WERI-Rb-1 (cell line): Measurements from ENCODE around the gene MT3.
"Not testable (repeated sequence)": the region's sequence is repeated elsewhere in the genome, so short reads cannot be mapped to it uniquely, and the experiment has no call there.

ENCODE experiments used
- DNase-seq: peaks from one replicate; pipeline ENCODE4 v3.0.0-alpha.2; 2020
- H3K27ac ChIP-seq: fragments of 250-450 bp; sonication (Bioruptor Pico); 2 replicates; pipeline ENCODE4 v1.5.1; 2020; ENCODE audit warnings: mild to moderate bottlenecking, moderate library complexity
- H3K27me3 ChIP-seq: fragments of 250-450 bp; sonication (Bioruptor Pico); 2 replicates; pipeline ENCODE4 v1.5.1; 2021; ENCODE audit warnings: mild to moderate bottlenecking, low read depth, moderate library complexity; ENCODE audit not compliant: insufficient read depth, severe bottlenecking
- H3K36me3 ChIP-seq: fragments of 250-450 bp; sonication (Bioruptor Pico); 2 replicates; pipeline ENCODE4 v1.5.1; 2020; ENCODE audit warnings: mild to moderate bottlenecking, moderate library complexity
- H3K4me3 ChIP-seq: 2 replicates; pipeline ENCODE4 v1.5.1; 2011; ENCODE audit warnings: low read depth, mild to moderate bottlenecking, control low read depth, low read length
- H3K9me3 ChIP-seq: fragments of 250-450 bp; sonication (Bioruptor Pico); 2 replicates; pipeline ENCODE4 v1.5.1; 2021; ENCODE audit warnings: mild to moderate bottlenecking, moderate library complexity; ENCODE audit not compliant: severe bottlenecking
- TF ChIP-seq, protein P1 (sequence below): IDR thresholded peaks from 2 replicates; pipeline ENCODE4 v1.5.1; 2011; ENCODE audit warnings: low read depth, mild to moderate bottlenecking, control low read depth, inconsistent platforms, low read length

Gene MT3

DNA sequence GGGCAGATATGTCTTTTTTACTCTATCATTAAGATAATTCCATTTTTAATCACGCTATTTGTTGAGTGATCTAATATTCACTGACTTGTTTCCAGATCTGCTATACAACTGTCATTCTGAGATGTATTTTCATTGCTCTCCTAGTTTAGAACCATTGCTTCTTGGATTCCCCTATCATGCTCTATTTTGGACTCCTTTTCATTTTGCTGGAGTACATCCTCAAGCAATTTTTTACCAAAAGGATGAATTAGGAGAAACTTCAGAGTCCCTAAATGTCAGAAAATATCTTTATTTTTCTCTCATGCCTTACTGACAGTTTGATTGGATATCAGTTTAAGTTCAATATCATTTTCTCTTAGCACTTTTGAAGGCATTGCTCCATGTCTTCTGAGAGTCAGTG is 14.7 kb upstream of the MT3 start:
- H3K27me3 ChIP-seq = no peaks in the 10 kb centered on the region
- H3K9me3 ChIP-seq = no peaks in the 10 kb centered on the region
- no peaks in the 10 kb centered on the region for H3K36me3 ChIP-seq
- no peak for DNase-seq
- TF ChIP-seq, protein P1, sequence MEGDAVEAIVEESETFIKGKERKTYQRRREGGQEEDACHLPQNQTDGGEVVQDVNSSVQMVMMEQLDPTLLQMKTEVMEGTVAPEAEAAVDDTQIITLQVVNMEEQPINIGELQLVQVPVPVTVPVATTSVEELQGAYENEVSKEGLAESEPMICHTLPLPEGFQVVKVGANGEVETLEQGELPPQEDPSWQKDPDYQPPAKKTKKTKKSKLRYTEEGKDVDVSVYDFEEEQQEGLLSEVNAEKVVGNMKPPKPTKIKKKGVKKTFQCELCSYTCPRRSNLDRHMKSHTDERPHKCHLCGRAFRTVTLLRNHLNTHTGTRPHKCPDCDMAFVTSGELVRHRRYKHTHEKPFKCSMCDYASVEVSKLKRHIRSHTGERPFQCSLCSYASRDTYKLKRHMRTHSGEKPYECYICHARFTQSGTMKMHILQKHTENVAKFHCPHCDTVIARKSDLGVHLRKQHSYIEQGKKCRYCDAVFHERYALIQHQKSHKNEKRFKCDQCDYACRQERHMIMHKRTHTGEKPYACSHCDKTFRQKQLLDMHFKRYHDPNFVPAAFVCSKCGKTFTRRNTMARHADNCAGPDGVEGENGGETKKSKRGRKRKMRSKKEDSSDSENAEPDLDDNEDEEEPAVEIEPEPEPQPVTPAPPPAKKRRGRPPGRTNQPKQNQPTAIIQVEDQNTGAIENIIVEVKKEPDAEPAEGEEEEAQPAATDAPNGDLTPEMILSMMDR = no peak
- H3K27ac ChIP-seq = no peak overlapping the region
- no peak overlapping the region for H3K4me3 ChIP-seq

- no peak overlapping the region for H3K4me3 ChIP-seq
- DNase-seq = peak; percentile 77
- H3K9me3 ChIP-seq = no peaks in the 10 kb centered on the region
- no peaks in the 10 kb centered on the region for H3K36me3 ChIP-seq
- no peak overlapping the region for H3K27ac ChIP-seq
- no peaks in the 10 kb centered on the region for H3K27me3 ChIP-seq
- TF ChIP-seq, protein P1 = peak; percentile 95
Observed at GRCh38 chr16:56576585-56577299, 12.6 kb upstream of the MT3 start.

GRCh38 chr16:56577300-56577625 is 12.1 kb upstream of the MT3 start:
- TF ChIP-seq, protein P1 = no peak
- no peaks in the 10 kb centered on the region for H3K27me3 ChIP-seq

GRCh38 chr16:56580391-56581048 is 8.8 kb upstream of the MT3 start:
- TF ChIP-seq, protein P1 = no peak
- DNase-seq = no peak
- Histone ChIP-seq H3K27ac (no peak overlapping the region), H3K27me3 (no peaks in the 10 kb centered on the region), H3K4me3 (no peak overlapping the region), H3K9me3 (no peaks in the 10 kb centered on the region), H3K36me3 (no peaks in the 10 kb centered on the region)

More at GRCh38 chr16:56577300-56577625, 12.1 kb upstream of the MT3 start:
- Histone ChIP-seq H3K4me3 (no peak overlapping the region), H3K9me3 (no peaks in the 10 kb centered on the region), H3K36me3 (no peaks in the 10 kb centered on the region), H3K27ac (no peak overlapping the region)
- DNase-seq = no peak

GRCh38 chr16:56582911-56583310 is 6.4 kb upstream of the MT3 start:
- H3K4me3 ChIP-seq, H3K9me3 ChIP-seq, H3K36me3 ChIP-seq, H3K27me3 ChIP-seq, H3K27ac ChIP-seq, DNase-seq: not testable (repeated sequence)

DNA sequence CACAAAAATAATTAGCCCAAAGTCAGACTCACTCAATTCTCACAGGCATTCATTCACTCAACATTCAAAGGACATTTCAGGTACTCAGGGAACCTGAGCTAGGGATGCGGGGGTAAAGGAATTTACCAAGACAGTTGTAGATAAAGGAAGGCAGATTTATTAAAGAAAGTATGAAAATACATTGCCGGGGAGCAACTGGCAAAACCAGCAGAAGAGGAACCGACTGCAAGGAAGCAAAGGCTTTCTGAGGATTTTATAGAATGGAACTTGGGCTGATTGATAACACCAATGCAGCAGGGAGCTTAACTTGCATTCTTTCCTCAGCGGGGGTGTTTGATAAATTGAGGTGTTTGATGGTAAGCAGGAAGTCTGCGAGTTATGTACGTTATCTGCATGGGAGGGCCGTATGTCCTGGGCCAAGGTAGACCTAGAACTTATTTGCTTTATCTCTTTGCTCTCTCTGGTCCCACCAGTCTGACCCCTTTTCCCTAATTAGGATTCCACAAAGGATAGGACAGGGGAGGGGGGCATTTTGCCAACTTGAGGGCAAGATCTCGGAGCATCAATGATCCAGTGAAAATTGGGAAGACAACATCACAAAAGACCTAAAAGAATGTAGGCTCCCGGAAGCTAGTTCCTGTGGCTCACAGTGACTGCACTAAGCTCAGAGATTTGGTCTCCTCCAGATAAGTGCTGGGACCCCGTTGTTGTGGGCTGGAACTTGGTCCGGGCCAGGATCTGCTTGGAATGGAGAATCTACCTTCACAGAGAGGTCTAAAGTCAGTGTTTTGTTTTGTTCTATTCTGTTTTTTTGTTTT is 5.8 kb upstream of the MT3 start:
- no peak for DNase-seq
- Histone ChIP-seq H3K4me3 (no peak overlapping the region), H3K36me3 (no peaks in the 10 kb centered on the region), H3K27ac (no peak overlapping the region), H3K9me3 (no peaks in the 10 kb centered on the region), H3K27me3 (no peaks in the 10 kb centered on the region)
- TF ChIP-seq, protein P1 = no peak
